ENCODE measurements around the gene SAP30BP. TPM values are rescaled to one million over a fixed set of nuclear protein-coding genes. Genes with fewer than 3 reads are reported as not detected.

SAP30BP gene
- polyA plus RNA-seq, 2 of the 4 experiments (the other 2 are of a cell fraction), result 103 to 139 TPM

DNA sequence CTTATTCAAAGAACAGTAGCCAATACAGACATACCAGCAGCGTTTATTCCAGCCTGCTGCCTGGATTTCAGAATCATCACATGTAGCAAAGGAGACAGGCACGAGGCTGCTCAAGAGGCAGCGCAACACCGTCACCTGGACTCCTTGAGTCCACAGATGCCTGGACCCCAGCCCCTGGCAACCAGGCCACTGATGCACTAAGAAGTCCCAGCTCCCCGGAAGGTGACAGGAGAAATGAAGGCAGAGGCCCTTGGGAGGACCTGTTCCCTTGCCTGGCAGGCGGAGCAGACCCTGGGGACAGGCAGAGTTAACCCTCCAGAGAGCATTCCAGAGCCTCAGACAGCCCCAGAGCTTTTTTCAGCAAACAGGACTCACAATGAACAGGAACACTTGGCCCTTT, 17.5 kb upstream of the SAP30BP start (continued):
- TF ChIP-seq, protein P1, sequence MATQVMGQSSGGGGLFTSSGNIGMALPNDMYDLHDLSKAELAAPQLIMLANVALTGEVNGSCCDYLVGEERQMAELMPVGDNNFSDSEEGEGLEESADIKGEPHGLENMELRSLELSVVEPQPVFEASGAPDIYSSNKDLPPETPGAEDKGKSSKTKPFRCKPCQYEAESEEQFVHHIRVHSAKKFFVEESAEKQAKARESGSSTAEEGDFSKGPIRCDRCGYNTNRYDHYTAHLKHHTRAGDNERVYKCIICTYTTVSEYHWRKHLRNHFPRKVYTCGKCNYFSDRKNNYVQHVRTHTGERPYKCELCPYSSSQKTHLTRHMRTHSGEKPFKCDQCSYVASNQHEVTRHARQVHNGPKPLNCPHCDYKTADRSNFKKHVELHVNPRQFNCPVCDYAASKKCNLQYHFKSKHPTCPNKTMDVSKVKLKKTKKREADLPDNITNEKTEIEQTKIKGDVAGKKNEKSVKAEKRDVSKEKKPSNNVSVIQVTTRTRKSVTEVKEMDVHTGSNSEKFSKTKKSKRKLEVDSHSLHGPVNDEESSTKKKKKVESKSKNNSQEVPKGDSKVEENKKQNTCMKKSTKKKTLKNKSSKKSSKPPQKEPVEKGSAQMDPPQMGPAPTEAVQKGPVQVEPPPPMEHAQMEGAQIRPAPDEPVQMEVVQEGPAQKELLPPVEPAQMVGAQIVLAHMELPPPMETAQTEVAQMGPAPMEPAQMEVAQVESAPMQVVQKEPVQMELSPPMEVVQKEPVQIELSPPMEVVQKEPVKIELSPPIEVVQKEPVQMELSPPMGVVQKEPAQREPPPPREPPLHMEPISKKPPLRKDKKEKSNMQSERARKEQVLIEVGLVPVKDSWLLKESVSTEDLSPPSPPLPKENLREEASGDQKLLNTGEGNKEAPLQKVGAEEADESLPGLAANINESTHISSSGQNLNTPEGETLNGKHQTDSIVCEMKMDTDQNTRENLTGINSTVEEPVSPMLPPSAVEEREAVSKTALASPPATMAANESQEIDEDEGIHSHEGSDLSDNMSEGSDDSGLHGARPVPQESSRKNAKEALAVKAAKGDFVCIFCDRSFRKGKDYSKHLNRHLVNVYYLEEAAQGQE (IDR thresholded peaks at IDR 0.05), result no peak
- TF ChIP-seq HOXB5 (CRISPR knock-in tag; IDR thresholded peaks at IDR 0.05) (no peak), FOSL2 (IDR thresholded peaks at IDR 0.05) (no peak), FOSL2 (CRISPR knock-in tag; IDR thresholded peaks at IDR 0.05) (no peak)
- TF ChIP-seq, protein P2, sequence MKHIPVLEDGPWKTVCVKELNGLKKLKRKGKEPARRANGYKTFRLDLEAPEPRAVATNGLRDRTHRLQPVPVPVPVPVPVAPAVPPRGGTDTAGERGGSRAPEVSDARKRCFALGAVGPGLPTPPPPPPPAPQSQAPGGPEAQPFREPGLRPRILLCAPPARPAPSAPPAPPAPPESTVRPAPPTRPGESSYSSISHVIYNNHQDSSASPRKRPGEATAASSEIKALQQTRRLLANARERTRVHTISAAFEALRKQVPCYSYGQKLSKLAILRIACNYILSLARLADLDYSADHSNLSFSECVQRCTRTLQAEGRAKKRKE (CRISPR knock-in tag; IDR thresholded peaks at IDR 0.05; ENCODE audit: low read depth), result no peak

DNA sequence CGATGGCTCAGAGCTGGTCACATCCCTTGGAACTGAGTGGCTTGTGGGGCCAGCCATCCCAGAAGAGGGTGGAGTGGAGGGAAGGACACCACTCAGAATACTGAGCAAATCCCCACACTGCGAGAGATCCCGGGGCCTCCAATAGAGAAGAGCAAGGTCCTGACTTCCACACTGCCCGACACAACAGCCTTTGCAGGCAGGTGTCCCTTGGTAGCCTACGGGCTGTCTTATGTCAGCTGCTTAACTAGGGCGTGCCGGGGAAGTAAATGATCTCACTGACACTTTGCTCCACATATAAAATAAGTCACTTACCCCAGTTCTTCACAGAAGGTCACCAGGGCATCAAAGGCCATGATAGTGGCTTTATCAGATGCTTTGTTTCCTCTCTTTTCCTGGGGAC, 16.3 kb upstream of the SAP30BP start:
- ChIA-PET POLR2A (no interaction called here), CTCF (interaction anchor here (0.9 to 51.3 kb wide), 9 partner anchors 5 to 94 kb away, joined by 3 to 2254 read pairs (median 16); partner anchors contain the start of genes GALK1, RECQL5, SAP30BP and SMIM5)
- 94% methylated on average over 7 of the region's 7 CpGs for WGBS (ENCODE audit: missing lambda C conversion rate)
- FAIRE-seq, result no peak
- H3K9me3 ChIP-seq, result no peaks in the 10 kb centered on the region
- TF ChIP-seq CEBPB (IDR thresholded peaks at IDR 0.05), result no peak
- TF ChIP-seq NR3C1 (IDR thresholded peaks at IDR 0.05), result no peak
- TF ChIP-seq, protein P1 (IDR thresholded peaks at IDR 0.05), result no peak
- no peak for TF ChIP-seq ZNF302 (CRISPR knock-in tag; IDR thresholded peaks at IDR 0.05)
- no peak for TF ChIP-seq SREBF2 (IDR thresholded peaks at IDR 0.05)
- H3K4me2 ChIP-seq, result no peak overlapping the region
- H3K4me3 ChIP-seq, result no peak overlapping the region
- no peak for ATAC-seq
- no peak overlapping the region for H3K27ac ChIP-seq
- peaks cover 16% of the 10 kb centered on the region for H3K4me1 ChIP-seq
- no peak for DNase-seq (ENCODE audit: low read depth in 1 of 2, low spot score in 1 of 2)

DNA sequence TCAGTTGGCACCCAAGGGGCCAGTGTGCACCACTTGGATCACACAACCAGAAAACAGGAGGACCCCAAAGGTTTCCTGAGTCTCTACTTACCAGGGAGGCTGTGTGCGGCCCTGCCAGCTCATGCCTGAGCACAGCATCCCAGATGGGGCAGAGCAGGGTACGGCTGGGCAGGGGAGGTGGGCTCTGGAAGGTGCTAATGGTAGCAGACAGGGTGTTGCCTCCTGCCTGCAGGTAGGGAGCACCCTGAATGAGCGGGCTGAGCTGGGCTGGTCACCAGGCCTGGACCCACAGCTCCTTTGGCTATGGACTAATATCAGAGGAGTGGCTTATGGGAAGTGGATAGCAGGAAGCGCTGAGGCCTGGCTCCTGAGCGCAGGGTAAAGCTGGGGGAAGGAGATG, 14.8 kb upstream of the SAP30BP start:
- FAIRE-seq, result no peak
- WGBS (ENCODE audit: missing lambda C conversion rate), result 94% methylated on average over 5 of the region's 5 CpGs
- POLR2A ChIA-PET, result interaction anchor here (0.5 kb wide), 1 partner anchor 375 kb away, joined by 3 read pairs; no protein-coding TSS in a partner anchor

More for the DNA sequence above, 14.8 kb upstream of the SAP30BP start:
- CTCF ChIA-PET, result interaction anchor here (0.9 to 51.3 kb wide), 13 partner anchors 6 to 136 kb away, joined by 3 to 2254 read pairs (median 8); partner anchors contain the start of genes GALK1, ITGB4, RECQL5 and SAP30BP
- Histone ChIP-seq H3K4me2 (no peak overlapping the region), H3K4me1 (peaks cover 2% of the 10 kb centered on the region; the same call in 2 of the 3 replicates), H3K9me3 (no peaks in the 10 kb centered on the region), H3K27ac (0 out of 6 replicates have a peak overlapping the region, but pooled peaks of 1 of the 2 experiments have one; percentile 11), H3K4me3 (no peak overlapping the region)
- DNase-seq (ENCODE audit: low read depth in 1 of 2, low spot score in 1 of 2) (no peak), ATAC-seq (no peak; a peak in 1 of 6 replicates)
- TF ChIP-seq RNF2 (IDR thresholded peaks at IDR 0.05; ENCODE audit: borderline replicate concordance, low read depth) (no peak), ZSCAN20 (CRISPR knock-in tag; IDR thresholded peaks at IDR 0.05) (no peak), HOXB13 (CRISPR knock-in tag; IDR thresholded peaks at IDR 0.05; ENCODE audit: low read depth) (no peak)
- TF ChIP-seq, protein P3, sequence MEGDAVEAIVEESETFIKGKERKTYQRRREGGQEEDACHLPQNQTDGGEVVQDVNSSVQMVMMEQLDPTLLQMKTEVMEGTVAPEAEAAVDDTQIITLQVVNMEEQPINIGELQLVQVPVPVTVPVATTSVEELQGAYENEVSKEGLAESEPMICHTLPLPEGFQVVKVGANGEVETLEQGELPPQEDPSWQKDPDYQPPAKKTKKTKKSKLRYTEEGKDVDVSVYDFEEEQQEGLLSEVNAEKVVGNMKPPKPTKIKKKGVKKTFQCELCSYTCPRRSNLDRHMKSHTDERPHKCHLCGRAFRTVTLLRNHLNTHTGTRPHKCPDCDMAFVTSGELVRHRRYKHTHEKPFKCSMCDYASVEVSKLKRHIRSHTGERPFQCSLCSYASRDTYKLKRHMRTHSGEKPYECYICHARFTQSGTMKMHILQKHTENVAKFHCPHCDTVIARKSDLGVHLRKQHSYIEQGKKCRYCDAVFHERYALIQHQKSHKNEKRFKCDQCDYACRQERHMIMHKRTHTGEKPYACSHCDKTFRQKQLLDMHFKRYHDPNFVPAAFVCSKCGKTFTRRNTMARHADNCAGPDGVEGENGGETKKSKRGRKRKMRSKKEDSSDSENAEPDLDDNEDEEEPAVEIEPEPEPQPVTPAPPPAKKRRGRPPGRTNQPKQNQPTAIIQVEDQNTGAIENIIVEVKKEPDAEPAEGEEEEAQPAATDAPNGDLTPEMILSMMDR (IDR thresholded peaks at IDR 0.05), result no peak
- TF ChIP-seq, protein P4, sequence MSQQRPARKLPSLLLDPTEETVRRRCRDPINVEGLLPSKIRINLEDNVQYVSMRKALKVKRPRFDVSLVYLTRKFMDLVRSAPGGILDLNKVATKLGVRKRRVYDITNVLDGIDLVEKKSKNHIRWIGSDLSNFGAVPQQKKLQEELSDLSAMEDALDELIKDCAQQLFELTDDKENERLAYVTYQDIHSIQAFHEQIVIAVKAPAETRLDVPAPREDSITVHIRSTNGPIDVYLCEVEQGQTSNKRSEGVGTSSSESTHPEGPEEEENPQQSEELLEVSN (IDR thresholded peaks at IDR 0.05; ENCODE audit: borderline replicate concordance, low read depth), result no peak
- TF ChIP-seq, protein P1 (IDR thresholded peaks at IDR 0.05), result no peak

All from A549 (cell line).